ENCODE results near the gene FHIT.

Gene FHIT

GRCh38 chr3:60010781-60011180 is 1240.5 kb downstream of the FHIT start:
- DNase-seq = peak; percentile 31

DNA sequence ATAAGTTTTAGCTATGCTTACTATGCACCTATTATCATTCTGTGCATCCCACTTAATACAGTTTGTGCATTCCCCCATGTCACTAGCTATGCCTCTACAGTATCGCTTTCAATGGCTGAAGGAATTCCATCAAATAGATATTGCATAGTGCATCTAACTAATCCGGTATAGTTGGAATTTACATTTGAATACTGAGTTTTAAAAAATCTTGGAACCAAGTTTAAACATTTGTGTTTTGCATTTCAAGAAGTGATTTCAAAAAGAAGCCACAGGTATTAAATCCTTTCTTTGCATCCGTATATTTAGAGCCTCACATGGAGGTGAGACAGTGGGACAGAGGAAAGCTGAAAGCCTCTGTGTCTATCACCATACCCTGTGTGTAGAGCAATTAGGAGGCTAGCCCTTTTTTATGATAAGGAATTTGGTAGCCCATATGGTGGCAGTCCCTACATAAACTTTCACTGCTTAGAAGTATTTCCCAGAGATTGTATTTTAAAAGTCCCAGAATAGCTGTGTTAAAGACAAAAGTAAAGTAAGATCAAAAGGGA is 1241.2 kb downstream of the FHIT start:
- DNase-seq = no peak

DNA sequence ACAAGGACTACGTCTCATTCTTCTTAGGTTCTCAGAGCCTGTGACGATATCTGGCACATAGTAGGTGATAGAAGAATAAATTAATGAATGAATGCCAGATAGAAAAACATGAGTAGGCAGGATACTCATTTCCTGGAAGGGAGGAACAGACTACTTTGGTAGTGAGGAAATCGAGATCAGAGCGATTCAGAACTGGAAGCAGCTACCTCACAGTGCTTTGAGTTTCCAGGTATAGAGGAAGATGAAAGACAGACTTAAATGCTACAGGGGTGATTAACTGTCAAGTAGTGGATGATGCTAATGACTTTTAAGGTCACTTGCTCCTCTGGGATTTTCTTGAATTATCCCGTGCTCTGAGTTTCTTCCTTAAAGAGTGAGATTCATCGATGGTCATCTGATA is 1249.9 kb downstream of the FHIT start:
- DNase-seq = no peak

GRCh38 chr3:60000311-60001105 is 1250.7 kb downstream of the FHIT start:
- DNase-seq = no peak

DNA sequence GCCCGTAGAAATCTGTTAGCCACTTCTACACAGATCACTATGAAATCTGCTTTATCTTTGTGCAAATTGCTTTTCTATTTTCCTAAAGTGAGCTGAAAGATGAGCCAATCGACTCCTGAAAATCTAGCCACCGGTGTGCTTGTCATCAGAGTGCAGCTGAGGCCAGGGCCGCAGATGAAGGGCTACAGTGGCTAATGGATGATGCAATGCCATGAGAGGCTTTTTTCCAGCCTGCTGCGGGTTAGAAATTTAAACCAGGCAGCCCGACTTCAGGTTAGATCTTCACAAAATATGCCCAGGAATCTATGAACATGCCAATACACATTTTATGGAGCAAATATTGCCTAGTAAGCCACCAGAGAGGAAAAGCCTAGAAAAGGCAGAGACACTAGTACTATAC is 1253.2 kb downstream of the FHIT start:
- no peak for DNase-seq

- no peak for DNase-seq
Observed at GRCh38 chr3:59997583-59997982, 1253.7 kb downstream of the FHIT start.

DNA sequence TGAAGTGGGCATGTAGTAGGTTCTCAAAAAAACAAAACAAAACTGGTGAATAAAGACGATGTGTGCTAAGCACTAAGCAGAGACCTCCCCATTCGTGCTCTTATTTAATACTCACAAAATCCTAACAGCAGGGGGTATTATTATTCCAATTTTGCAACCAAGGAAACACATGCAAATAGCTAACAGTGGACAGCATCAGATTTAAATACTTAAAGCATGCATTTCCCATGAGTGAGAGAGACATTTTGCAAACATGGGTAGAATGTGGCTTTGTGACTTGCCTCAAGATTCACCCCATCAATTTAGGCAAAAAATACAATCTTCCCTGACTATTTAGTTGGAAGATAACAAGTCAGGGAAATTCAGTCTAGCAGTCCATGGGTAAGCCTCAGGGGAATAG is 1255.2 kb downstream of the FHIT start:
- no peak for DNase-seq

GRCh38 chr3:59995563-59995962 is 1255.7 kb downstream of the FHIT start:
- DNase-seq = no peak

- no peak for DNase-seq
Observed at GRCh38 chr3:59994732-59995304, 1256.4 kb downstream of the FHIT start.

DNA sequence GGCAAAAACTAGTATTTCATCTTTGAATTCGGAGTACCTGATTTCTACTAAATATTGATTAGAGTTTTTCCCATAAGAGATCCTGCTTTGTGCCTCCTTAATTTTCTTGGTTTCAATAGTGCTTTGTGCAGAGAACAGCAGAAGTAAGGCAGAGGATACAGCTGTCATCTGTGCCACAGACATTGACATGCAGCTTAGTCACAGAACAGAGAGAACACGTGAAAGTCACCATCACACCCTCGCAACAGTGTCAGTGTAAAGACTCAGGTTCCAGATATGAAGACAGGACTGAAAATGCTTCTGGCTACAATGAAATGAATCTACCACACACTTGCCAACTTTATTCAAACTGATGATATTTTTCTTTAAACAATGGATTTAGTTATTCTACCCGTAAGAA is 1258.7 kb downstream of the FHIT start:
- DNase-seq = no peak

DNA sequence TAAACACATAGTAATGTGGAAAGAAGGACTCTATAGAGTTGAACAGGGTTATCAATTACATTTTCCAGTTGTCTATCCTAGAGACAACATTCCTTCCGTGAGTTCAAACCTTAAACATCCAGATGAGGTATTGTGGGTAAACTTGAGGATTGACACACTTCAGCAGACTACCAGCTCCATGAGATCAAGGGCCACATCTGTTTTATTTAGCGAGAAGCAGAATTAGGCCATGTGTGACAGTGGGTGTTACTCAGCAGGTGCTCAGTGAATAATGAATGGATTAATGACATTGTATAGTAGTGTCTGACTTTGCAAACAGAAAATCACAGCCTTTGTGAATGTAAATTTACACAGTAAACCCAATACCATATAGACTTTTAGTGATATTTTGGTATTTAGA is 1260.3 kb downstream of the FHIT start:
- no peak for DNase-seq

GRCh38 chr3:59982510-59982909 is 1268.7 kb downstream of the FHIT start:
- DNase-seq = no peak

DNA sequence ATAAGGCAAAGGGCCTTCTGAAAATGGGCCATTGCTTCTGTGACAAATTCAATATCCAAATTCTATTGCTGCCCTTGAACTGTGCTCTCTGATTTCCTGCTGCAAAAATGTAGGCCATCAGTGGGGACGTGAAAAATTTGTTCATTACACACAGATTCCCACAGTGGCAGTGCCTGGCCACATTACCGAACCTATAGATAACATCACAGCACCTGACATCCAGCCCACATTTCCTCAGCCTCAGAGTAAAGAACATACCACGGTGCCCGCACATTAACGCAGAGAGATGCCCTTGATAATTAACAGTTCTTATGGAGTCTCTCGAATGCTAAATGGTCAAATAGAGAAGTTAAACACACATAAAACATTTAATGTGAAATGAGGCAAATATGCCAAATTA is 1269.9 kb downstream of the FHIT start:
- DNase-seq = no peak

DNA sequence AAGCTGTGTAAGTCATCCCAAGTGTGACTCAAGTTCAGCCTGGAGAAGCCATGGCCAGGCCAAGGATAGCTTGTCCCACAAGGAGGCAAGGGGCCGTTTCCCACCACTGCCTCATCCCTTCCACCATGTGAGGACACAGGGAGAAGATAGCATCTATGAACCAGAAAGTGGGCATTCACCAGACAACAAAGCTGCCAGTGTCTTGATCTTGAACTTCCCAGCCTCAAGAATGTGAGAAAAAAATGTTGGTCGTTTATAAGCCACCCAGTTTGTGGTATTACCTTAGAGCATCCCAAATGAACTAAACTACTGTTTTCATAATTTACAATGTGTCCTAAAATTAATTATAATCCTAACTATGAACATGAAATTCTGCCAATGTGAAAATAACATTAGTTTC is 1270.7 kb downstream of the FHIT start:
- DNase-seq = no peak

- DNase-seq = no peak
Observed at GRCh38 chr3:59979542-59979941, 1271.7 kb downstream of the FHIT start.

- no peak for DNase-seq
Observed at GRCh38 chr3:59978979-59979378, 1272.3 kb downstream of the FHIT start.

DNA sequence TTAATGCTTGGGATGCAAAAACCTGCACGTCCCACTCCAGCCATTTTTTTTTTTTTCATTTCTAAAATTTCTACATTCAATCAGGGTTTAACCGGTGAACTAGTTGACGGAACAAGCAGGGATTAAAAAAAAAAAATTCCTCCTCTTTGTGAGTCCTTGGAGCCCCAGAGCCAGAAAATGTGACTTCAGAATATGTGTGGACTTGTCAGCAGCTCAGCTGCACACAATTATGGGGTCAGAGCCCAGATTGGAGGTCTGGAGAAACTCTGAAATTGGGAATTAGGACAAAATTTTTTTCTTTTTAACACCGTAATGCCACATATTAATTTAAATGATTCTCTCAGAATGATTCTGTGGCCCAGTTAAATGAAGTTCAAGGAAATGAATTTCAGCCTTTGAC is 1280.5 kb downstream of the FHIT start:
- DNase-seq = no peak

DNA sequence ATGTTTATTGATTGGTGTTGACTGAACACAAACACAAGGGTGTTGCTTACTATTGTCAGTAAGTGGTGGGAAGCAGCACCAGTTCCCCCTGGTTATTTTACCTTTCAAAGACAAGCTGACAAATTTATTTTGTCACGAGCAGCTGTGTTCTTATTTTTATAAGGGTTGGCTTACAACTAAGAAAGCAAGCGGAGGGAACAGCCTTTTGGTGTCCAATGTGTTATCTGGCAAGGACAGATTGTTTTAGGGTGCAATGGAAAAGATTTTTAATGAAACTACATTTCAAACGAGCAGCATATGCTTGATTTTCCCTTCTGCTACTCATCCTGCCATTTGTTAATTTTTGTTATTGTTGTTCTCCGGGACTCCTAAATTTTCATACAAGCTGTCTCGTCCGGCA is 1280.9 kb downstream of the FHIT start:
- DNase-seq = no peak

- DNase-seq = no peak
Observed at GRCh38 chr3:59968513-59969045, 1282.7 kb downstream of the FHIT start.

GRCh38 chr3:59963676-59964075 is 1287.6 kb downstream of the FHIT start:
- no peak for DNase-seq

- DNase-seq = no peak
Observed at GRCh38 chr3:59957150-59957549, 1294.1 kb downstream of the FHIT start.

GRCh38 chr3:59953104-59953503 is 1298.1 kb downstream of the FHIT start:
- no peak for DNase-seq

DNA sequence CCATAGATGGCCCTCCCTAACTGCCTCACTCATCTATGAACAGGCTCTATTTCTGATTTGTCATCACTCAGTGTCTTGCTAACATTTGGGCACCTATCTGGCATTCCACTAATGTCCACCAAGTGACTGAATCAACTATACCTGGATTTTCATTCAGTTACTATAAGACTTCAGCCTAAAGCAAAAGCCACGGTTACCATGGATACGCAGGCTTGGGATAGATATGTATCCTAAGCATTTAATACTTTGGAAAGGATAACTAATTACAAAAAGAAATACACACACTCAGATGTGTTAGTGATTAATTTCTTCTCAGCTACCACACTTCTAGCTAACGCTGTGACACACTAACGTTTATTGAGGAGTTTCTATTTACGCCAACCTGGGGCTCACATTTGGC is 1301.9 kb downstream of the FHIT start:
- DNase-seq = no peak

DNA sequence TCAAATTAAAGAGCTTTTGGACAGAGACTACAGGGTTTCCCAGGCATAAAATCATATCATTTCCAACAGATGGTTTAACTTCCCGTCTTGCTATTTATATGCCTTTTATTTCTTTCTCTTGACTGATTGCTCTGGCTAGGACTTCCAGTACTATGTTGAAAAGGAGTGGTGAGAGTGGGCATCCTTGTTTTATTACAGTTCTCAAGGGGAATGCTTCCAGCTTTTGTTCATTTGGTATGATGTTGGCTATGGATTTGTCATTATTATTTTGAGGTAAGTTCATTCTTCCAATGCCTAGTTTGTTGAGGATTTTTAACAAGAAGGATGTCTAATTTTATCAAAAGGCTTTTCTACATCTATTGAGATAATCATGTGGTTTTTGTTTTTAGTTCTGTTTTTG is 1304.9 kb downstream of the FHIT start:
- DNase-seq = no peak
